ENCODE data around the gene SORCS2.
A peak's percentile ranks its signal among the peaks of the same experiment; 100 is the strongest.

SORCS2 gene

DNA sequence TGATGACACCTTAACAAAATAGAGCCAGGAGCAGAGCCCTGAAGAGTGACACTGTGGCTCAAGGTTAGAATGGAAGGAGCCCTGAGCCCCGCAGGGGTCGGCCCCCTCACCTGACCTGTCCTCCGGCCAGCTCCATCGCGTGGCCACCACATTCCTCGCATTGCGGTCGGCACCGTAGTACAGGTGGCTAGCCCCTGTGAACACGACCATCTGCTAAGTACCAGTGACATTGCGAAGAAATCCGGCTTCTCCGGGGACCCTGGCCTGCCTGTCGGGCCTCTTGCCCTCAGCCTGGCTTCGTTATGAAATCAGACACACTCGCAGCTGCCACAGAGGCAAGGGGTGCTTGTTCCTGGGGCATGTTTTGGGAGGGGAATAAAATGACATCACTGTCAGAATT lies 568.4 kb downstream of the SORCS2 start:
- TF ChIP-seq CTCF (conservative IDR thresholded peaks at IDR 0.05) = no peak
- no peak overlapping the region for H3K27ac ChIP-seq

DNA sequence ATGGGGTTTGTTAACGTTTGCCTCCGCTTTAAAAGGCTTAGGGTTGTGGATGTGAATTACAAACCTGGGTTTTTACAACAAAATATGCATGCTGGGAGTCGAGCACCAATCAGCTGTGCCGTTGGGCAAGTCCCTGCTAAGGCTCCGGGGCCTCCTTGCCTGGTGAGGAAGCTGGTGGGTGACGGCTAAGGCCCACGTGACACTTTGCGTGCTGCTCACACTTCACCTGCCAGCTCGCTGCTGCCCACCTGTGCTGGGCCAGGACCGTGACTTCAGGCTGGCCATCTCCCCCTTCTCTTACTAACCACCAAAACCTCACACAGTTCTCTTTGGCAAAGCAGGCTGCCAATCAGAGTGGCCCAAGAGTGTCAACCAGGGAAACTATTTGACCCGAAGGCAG lies 569.0 kb downstream of the SORCS2 start:
- no peak overlapping the region for H3K27ac ChIP-seq
- TF ChIP-seq CTCF (conservative IDR thresholded peaks at IDR 0.05) = no peak

- peak; percentile 87 for TF ChIP-seq CTCF (conservative IDR thresholded peaks at IDR 0.05)
- H3K27ac ChIP-seq = no peak overlapping the region
Observed at GRCh38 chr4:7761720-7762119, 569.4 kb downstream of the SORCS2 start.

GRCh38 chr4:7762376-7763030 lies 570.2 kb downstream of the SORCS2 start:
- H3K27ac ChIP-seq = no peak overlapping the region
- no peak for TF ChIP-seq CTCF (conservative IDR thresholded peaks at IDR 0.05)

DNA sequence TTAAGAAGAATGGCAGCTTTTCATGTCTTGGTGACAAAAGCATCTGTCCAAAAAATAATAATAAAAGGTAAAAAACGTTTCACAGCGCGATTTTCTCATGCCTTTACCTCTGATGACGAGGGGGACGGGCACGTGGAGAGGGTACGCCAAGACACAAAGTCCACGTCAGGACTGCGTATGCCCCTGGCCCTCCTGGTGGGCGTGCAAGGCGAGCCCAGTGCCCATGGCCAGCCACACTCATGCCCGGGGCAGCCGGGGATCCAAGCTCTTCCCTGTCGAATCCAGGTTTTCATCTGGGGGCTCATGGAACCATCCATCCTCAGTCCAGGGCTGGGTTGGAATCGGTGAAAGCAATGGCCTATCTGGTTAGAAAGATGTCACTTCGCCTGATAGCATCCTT lies 570.8 kb downstream of the SORCS2 start:
- no peak for TF ChIP-seq CTCF (conservative IDR thresholded peaks at IDR 0.05)
- H3K27ac ChIP-seq = no peak overlapping the region

DNA sequence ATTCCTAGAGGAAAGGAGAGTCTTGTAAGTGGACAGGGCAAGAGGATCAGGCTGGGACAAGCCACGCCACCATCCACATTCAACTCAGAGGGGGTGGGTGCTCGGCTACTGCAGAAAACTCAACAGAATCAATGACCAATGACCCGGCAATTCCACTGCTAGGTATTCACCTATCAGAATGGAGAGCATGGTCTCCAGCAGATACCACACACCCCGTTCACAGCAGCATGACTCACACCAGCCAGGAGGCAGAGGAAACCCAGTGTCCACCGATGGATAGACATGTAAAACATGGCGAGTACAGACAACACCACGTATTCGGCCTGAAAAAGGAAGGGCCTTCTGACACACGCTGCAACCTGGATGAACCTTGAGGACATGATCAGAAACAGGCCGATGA lies 571.5 kb downstream of the SORCS2 start:
- H3K27ac ChIP-seq = no peak overlapping the region
- no peak for TF ChIP-seq CTCF (conservative IDR thresholded peaks at IDR 0.05)

- no peak overlapping the region for H3K27ac ChIP-seq
- no peak for TF ChIP-seq CTCF (conservative IDR thresholded peaks at IDR 0.05)
Observed at GRCh38 chr4:7764466-7764865, 572.1 kb downstream of the SORCS2 start.
